LHCN-M2 (cell line): ENCODE data around the gene MLLT11. TPM values are rescaled to one million over a fixed set of nuclear protein-coding genes. Genes with fewer than 3 reads are reported as not detected.

Experiments used
- DNase-seq: peaks from one replicate; pipeline ENCODE4 v3.0.0-alpha.2; 2012; ENCODE audit warnings: low read depth
- polyA plus RNA-seq: library from polyadenylated mRNA; unstranded; fragments of >200 nt; gene quantifications from one replicate; pipeline ENCODE4 v1.2.1, GENCODE V29; 2012; ENCODE audit warnings: missing spikeins
- total RNA-seq: library from RNA; depleted of rRNA; stranded (reverse); fragments of >200 nt; gene quantifications from 2 replicates; pipeline ENCODE4 v1.2.3, GENCODE V29; 2014; rRNA removed

Gene MLLT11
- total RNA-seq, result 16.9 and 17.2 TPM in 2 replicates
- 15.7 TPM for polyA plus RNA-seq

DNA sequence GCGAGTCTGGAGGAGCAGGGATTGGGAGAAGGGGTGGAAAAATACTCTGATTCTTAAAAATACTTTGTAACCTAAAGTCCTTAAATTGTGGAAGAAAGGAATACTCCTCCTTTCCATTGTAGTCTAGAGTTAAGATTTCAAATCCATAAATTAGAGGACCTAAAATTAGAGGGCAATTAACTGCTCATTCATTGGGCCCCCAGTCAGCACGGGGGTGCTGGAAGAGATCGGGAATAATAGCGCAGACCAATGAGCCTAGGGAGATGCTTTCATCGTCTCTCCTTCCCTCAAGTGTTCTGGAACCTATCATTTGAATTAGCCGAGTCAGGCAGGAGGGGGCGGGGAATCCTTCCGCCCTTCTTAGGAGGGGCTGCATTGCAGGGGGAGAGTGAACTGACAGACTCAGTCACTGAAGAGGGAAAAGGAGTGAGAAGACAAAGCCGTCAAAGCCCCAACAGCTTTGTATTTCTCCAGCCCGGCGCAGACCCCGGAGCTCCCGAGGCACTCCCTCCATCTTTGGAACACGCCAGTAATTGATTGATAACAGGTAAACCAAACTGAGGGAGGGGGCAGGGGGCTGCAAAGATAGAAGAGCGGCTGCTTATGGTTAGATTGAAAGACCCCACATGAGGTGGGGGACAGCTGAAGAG, at the start of gene MLLT11:
Gene MLLT11, plus strand, starts transcription at position 391 of the 650 bp plus-strand sequence. CDS start 6,828 bp downstream, outside the sequence.
- DNase-seq, result peak; percentile 67

DNA sequence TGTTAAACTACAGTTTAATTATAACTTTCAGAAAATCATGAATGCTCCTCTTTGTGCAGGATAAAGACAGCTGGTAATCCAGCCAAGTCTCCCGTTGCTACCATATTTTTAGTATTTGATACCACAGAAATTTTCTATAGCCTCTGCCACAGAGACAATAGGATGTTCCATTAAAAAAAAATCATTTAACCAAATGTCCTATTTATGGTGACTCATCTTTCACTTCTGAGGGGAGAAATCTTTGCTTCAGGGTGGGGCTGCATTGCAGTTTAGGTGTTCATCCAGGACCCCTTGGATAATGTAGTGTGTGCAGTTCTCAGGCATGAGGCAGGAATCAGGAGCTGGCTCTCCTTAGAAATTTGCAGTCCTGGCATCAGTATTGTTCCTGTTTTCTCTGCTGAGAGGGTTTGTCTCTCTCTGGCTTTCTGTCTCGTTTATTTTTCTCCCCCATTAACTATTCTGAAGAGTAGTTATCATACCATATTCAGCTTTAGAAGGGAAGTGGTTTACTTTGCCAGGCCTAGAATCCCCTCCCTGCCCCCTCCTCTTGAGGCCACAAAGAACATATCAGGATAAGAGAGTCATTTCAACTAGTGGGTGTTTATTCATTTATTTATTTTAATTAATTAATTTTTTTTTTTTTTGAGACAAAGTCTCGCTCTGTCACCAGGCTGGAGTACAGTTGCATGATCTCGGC, 48.9 kb upstream of the MLLT11 start:
- peak; percentile 12 for DNase-seq

DNA sequence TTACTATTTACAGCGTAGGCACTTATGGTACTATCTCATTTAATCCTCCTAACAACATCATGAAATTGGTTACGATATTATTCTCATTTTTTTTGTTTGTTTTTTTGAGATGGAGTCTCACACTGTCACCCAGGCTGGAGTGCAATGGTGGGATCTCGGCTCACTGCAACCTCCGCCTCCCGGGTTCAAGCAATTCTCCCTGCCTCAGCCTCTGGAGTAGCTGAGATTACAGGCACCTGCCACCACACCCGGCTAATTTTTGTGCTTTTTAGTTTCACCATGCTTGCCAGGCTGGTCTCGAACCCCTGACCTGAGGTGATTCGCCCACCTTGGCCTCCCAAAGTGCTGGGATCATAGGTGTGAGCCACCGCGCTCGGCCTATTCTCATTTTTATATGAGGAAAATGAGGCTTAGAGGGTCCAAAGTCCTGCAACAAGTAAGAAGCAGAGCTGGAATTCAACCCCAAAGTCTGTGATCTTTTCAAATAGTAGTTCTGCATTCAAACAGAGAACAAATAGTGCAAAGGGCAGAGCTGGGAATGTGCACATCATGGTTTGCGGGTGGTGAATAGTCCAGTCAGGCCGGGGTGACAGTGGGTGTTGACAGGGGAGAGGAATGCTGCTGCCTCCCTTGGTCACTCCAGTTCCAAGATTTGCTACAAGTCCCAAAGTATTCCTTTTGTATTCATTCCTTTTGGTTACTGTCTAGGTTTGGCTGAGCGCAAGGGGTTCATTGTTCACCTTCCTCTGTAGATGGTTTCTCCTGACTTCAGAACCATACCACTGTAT, 47.3 kb upstream of the MLLT11 start:
- DNase-seq, result no peak

- DNase-seq, result no peak
Observed at GRCh38 chr1:151013518-151013917, 46.7 kb upstream of the MLLT11 start.

DNA sequence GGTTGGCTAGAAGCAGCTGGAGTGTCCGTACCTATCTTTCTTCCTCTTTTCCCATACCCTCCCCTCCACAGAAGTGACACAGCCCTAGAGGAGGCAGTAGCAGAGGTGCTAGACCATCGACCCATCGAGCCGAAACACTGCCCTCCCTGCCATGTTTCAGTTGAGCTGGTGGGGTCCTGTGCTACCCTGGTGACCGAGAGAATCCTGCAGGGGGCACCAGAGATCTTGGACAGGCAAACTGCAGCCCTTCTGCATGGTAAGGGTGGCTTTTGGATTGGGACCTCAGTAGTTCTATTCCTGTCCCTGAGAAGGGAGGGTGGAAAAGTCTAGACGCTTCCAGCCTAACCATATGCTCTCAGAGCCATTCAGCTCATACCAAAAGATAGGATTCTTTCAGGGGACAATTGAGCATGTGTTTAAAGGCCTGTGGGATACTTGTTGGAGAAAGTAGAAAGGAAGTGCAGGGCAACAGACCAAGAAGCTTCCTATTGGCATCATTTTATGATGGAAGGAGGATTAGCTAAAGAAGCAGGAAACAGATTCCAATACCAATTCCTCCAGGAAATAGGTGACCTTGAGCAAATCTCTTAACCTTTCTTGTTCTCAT, 35.6 kb upstream of the MLLT11 start:
- DNase-seq, result peak; percentile 65

- no peak for DNase-seq
Observed at GRCh38 chr1:151026460-151026859, 33.7 kb upstream of the MLLT11 start.

- no peak for DNase-seq
Observed at GRCh38 chr1:151032164-151032563, 28.0 kb upstream of the MLLT11 start.

DNA sequence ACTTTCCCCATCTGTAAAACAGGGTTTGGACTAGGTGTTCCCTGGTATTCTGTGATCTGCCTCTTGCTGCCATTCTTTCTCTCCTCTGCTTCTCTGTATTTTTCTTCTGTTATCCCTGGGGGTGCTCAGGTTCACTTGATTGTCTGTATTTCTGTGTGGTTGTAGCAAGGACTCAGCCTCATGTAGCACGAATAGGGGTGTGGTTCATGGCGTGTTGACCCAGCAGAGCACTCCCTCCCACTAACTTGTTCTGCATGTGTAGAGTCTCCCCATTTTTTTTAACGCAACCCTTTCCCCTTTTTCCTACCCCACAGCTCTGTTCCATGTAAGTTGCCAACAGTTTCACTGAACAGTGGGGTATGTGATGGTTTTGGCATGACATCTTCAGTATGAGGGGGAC, 25.0 kb upstream of the MLLT11 start:
- DNase-seq, result no peak

GRCh38 chr1:151036356-151036755, 23.8 kb upstream of the MLLT11 start, which contains the start of gene BNIPL:
TSS of gene BNIPL (plus strand) at chr1:151036586. CDS start at chr1:151036726, 140 bp downstream.
- no peak for DNase-seq

DNA sequence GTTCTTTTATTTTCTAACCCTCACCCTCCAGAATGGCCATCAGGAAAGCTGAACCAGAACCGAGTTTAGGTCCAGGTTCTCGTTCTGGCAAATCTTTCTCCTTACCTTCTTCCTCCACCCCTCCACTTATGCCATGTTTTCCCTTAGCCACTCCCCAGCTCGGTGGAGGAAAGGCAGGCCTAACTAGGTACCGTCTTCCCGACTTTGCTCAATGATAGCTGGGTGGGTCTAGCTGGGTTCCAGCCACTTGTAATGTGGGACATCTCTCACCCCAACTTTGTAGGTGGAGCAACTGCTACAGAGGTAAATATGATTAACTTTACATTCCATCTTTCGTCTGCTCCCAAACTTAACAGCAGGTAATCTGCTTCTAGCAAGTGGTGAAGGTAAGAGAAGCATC, 23.2 kb upstream of the MLLT11 start:
- no peak for DNase-seq

DNA sequence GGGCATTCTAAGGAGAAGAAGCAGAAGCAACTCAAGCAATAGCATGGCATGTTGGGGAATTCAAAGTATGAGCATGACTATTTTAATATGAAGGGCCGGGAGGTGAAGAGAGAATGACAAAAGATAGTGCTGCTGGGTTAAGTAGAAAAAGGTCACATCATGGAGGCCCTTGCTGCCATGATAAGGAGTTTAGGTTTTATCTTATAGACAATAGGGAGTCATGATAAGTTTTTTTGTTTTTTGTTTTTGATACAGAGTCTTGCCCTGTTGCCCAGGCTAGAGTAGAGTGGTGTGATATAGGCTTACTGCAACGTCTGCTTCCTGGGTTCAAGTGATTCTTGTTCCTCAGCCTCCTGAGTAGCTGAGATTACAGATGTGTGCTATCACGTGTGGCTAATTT, 20.7 kb upstream of the MLLT11 start:
- DNase-seq, result no peak

DNA sequence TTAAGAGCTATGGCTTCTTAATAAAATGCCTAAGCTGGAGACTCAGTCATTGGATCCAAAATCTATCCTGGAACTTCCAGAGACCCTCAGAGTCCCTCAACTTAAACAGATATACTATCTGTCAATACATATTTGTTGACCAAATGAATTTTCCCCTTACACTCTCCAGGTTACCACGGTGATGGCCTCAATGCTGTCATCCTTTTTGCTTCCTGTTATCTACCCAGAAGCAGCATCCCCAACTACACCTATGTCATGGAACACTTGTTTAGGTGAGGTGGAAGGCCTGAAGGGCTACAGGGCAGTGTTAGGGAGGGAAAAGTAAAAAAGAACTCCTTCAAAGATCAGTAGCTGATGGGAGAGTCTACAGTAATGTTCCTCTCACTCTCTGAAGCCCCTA, 17.0 kb upstream of the MLLT11 start:
- no peak for DNase-seq

GRCh38 chr1:151047591-151047924, 12.6 kb upstream of the MLLT11 start, which contains the start of gene C1orf56:
TSS of gene C1orf56 (plus strand) at chr1:151047751. CDS start at chr1:151047848, 97 bp downstream.
- DNase-seq, result peak; percentile 63

GRCh38 chr1:151047925-151048644, 12.1 kb upstream of the MLLT11 start:
- peak; percentile 72 for DNase-seq

GRCh38 chr1:151048645-151049032, 11.6 kb upstream of the MLLT11 start:
- no peak for DNase-seq

DNA sequence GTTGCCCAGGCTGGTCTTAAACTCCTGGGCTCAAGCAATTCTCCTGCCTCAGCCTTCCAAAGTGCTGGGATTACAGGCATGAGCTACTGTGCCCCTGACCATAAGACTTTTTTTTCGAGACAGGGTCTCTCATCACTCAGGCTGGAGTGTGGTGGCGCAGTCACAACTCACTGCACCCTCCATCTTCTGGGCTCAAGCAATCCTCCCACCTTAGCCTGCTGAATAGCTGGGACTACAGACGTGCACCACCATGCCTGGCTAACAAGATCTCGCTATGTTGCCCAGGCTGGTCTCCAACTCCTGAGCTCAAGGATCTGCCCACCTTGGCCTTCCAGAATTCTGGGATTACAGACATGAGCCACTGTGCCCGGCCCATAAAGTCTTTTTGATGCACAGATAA, 10.7 kb upstream of the MLLT11 start:
- DNase-seq, result no peak

DNA sequence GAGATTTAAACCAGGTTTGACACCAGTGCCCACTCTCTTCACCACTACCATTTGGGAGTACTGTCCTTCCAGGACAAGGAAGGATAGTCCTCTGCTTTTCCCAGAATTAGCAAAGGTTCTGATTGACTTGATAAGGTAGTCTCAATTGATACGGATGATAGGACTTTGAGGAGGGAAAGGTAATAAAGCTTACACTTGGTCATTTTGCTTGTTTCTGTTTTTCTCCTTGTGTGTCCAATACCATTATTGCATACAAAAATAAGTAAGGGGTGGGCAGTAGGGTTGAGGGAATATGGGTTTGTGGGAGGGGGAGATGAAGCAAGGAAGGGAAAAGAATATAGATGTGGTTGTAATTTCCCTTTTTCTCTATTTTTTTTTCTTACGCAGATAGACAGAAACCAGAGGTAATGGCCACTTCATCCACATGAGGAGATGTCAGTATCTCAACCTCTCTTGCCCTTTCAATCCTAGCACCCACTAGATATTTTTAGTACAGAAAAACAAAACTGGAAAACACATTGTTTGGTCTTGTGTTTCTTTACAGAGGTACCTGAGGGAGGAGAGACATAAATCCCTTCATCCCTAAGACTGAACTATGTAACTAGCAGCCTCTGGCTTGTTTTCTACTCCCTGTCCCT, 10.0 kb upstream of the MLLT11 start:
- DNase-seq, result no peak

DNA sequence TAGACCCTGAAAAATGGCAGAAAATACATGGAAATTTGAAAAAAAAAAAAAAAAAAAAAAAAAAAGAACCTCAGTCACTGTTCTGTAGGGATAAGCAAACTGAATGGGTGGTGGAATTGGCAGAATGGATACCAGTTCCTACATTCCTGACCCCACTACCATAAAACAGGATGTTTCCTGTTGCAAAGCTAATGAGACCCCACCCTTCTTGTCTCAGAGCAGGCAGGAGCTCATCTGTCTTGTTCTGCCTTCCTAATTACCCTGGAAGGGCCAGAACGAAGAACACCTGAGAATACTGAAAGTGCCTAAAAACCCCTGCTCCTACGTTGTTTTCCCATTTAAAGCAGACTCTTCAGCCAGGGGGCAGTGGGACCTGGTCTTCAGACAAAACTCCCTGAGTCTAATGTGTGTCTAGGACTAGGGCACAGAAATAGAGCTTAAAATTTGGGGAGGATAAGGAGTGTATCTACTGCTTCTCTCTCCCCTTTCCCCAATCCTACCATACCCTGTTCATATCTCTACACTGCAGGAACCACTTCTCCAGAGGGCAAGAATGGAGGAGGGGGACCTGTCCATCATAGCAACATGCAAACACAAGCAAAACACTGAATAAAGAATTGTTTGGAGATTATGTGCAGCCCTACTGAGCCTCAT, 8.7 kb upstream of the MLLT11 start:
- DNase-seq, result no peak

GRCh38 chr1:151054971-151055547, 5.1 kb upstream of the MLLT11 start:
- no peak for DNase-seq

GRCh38 chr1:151055581-151055980, 4.6 kb upstream of the MLLT11 start:
- DNase-seq, result no peak
